BLaER1 (cell line): Measurements from ENCODE around the gene SLC7A6OS.

Experiments used
- H3K27ac ChIP-seq: shearing (Covaris generic); formaldehyde crosslinking; 2 replicates; pipeline ENCODE4 v1.8.1; 2022
- H3K27me3 ChIP-seq: shearing (Covaris generic); formaldehyde crosslinking; 2 replicates; pipeline ENCODE4 v1.8.1; 2022
- H3K36me3 ChIP-seq: shearing (Covaris generic); formaldehyde crosslinking; 2 replicates; pipeline ENCODE4 v1.8.1; 2022
- H3K4me1 ChIP-seq: shearing (Covaris generic); formaldehyde crosslinking; 2 replicates; pipeline ENCODE4 v1.8.1; 2022
- H3K4me2 ChIP-seq: shearing (Covaris generic); formaldehyde crosslinking; 2 replicates; pipeline ENCODE4 v1.8.1; 2022
- H3K4me3 ChIP-seq: shearing (Covaris generic); formaldehyde crosslinking; 2 replicates; pipeline ENCODE4 v1.8.1; 2022
- H3K9ac ChIP-seq: shearing (Covaris generic); formaldehyde crosslinking; 2 replicates; pipeline ENCODE4 v1.8.1; 2022
- H3K9me3 ChIP-seq: shearing (Covaris generic); formaldehyde crosslinking; 2 replicates; pipeline ENCODE4 v1.8.1; 2022
- H4K20me1 ChIP-seq: shearing (Covaris generic); formaldehyde crosslinking; 2 replicates; pipeline ENCODE4 v1.8.1; 2022
- Cebpa-rat ChIP-seq: shearing (Covaris generic); IDR thresholded peaks from 2 replicates; pipeline ENCODE4 v1.8.1; 2022

Gene SLC7A6OS

GRCh38 chr16:68354816-68355215, 44.1 kb upstream of the SLC7A6OS start:
- H3K9me3 ChIP-seq, result no peaks in the 10 kb centered on the region
- no peak for TF ChIP-seq Cebpa-rat
- H3K27me3 ChIP-seq, result no peaks in the 10 kb centered on the region
- no peak overlapping the region for H3K9ac ChIP-seq
- peaks cover 81% of the 10 kb centered on the region for H3K36me3 ChIP-seq
- peaks cover 90% of the 10 kb centered on the region for H3K4me1 ChIP-seq
- no peak overlapping the region for H3K4me3 ChIP-seq
- H3K27ac ChIP-seq, result no peak overlapping the region
- H4K20me1 ChIP-seq, result peaks cover 98% of the 10 kb centered on the region
- peak overlapping the region; percentile 96 for H3K4me2 ChIP-seq

GRCh38 chr16:68353366-68353765, 42.6 kb upstream of the SLC7A6OS start:
- H3K4me2 ChIP-seq, result no peak overlapping the region
- H3K4me1 ChIP-seq, result peaks cover 90% of the 10 kb centered on the region

GRCh38 chr16:68351991-68352431, 41.3 kb upstream of the SLC7A6OS start:
- Histone ChIP-seq H3K4me2 (peak overlapping the region; percentile 56), H3K9ac (no peak overlapping the region), H3K9me3 (no peaks in the 10 kb centered on the region), H3K36me3 (peaks cover 85% of the 10 kb centered on the region), H3K4me3 (no peak overlapping the region), H3K4me1 (peaks cover 90% of the 10 kb centered on the region), H3K27ac (no peak overlapping the region), H3K27me3 (no peaks in the 10 kb centered on the region), H4K20me1 (peaks cover 97% of the 10 kb centered on the region)
- no peak for TF ChIP-seq Cebpa-rat

More at GRCh38 chr16:68353366-68353765, 42.6 kb upstream of the SLC7A6OS start:
- no peak overlapping the region for H3K4me3 ChIP-seq
- H3K9ac ChIP-seq, result no peak overlapping the region
- TF ChIP-seq Cebpa-rat, result no peak
- no peak overlapping the region for H3K27ac ChIP-seq
- no peaks in the 10 kb centered on the region for H3K27me3 ChIP-seq
- peaks cover 97% of the 10 kb centered on the region for H4K20me1 ChIP-seq
- no peaks in the 10 kb centered on the region for H3K9me3 ChIP-seq
- H3K36me3 ChIP-seq, result peaks cover 90% of the 10 kb centered on the region

GRCh38 chr16:68351463-68351862, 40.7 kb upstream of the SLC7A6OS start:
- H3K4me1 ChIP-seq, result peaks cover 90% of the 10 kb centered on the region
- H3K9ac ChIP-seq, result no peak overlapping the region
- H4K20me1 ChIP-seq, result peaks cover 97% of the 10 kb centered on the region
- no peaks in the 10 kb centered on the region for H3K9me3 ChIP-seq
- H3K4me3 ChIP-seq, result no peak overlapping the region
- TF ChIP-seq Cebpa-rat, result no peak
- H3K4me2 ChIP-seq, result peak overlapping the region; percentile 56
- H3K27ac ChIP-seq, result 0 out of 2 replicates have a peak overlapping the region, but pooled peaks have one; percentile 20
- H3K27me3 ChIP-seq, result no peaks in the 10 kb centered on the region
- H3K36me3 ChIP-seq, result peaks cover 87% of the 10 kb centered on the region

GRCh38 chr16:68350813-68351350, 40.1 kb upstream of the SLC7A6OS start:
- H3K36me3 ChIP-seq, result peaks cover 93% of the 10 kb centered on the region
- no peak for TF ChIP-seq Cebpa-rat
- H3K4me1 ChIP-seq, result peaks cover 90% of the 10 kb centered on the region
- H3K9ac ChIP-seq, result no peak overlapping the region
- no peaks in the 10 kb centered on the region for H3K9me3 ChIP-seq
- no peaks in the 10 kb centered on the region for H3K27me3 ChIP-seq
- peak overlapping the region; percentile 56; the same call in 1 of the 2 replicates for H3K4me2 ChIP-seq
- peaks cover 97% of the 10 kb centered on the region for H4K20me1 ChIP-seq
- no peak overlapping the region for H3K4me3 ChIP-seq
- no peak overlapping the region for H3K27ac ChIP-seq

GRCh38 chr16:68349838-68350410, 39.2 kb upstream of the SLC7A6OS start:
- H4K20me1 ChIP-seq, result peaks cover 95% of the 10 kb centered on the region
- H3K36me3 ChIP-seq, result peaks cover 93% of the 10 kb centered on the region
- H3K4me2 ChIP-seq, result peak overlapping the region; percentile 69
- H3K4me3 ChIP-seq, result no peak overlapping the region
- H3K27ac ChIP-seq, result no peak overlapping the region
- TF ChIP-seq Cebpa-rat, result no peak
- peaks cover 90% of the 10 kb centered on the region for H3K4me1 ChIP-seq
- H3K27me3 ChIP-seq, result no peaks in the 10 kb centered on the region
- no peak overlapping the region for H3K9ac ChIP-seq
- no peaks in the 10 kb centered on the region for H3K9me3 ChIP-seq

- Histone ChIP-seq H3K27me3 (no peaks in the 10 kb centered on the region), H3K4me3 (no peak overlapping the region), H3K4me2 (peak overlapping the region; percentile 69), H3K4me1 (peaks cover 82% of the 10 kb centered on the region), H4K20me1 (peaks cover 85% of the 10 kb centered on the region), H3K27ac (no peak overlapping the region), H3K9me3 (no peaks in the 10 kb centered on the region), H3K9ac (0 out of 2 replicates have a peak overlapping the region, but pooled peaks have one; percentile 16), H3K36me3 (peaks cover 88% of the 10 kb centered on the region)
- no peak for TF ChIP-seq Cebpa-rat
Measured at GRCh38 chr16:68348639-68349445, 38.1 kb upstream of the SLC7A6OS start.

- TF ChIP-seq Cebpa-rat, result no peak
- H3K9me3 ChIP-seq, result no peaks in the 10 kb centered on the region
- H3K4me3 ChIP-seq, result no peak overlapping the region
- no peaks in the 10 kb centered on the region for H3K27me3 ChIP-seq
- H4K20me1 ChIP-seq, result peaks cover 72% of the 10 kb centered on the region
- H3K4me2 ChIP-seq, result peak overlapping the region; percentile 69
- no peak overlapping the region for H3K27ac ChIP-seq
- H3K36me3 ChIP-seq, result peaks cover 88% of the 10 kb centered on the region
- H3K9ac ChIP-seq, result peak overlapping the region; percentile 3; the same call in 1 of the 2 replicates
- H3K4me1 ChIP-seq, result peaks cover 75% of the 10 kb centered on the region
Measured at GRCh38 chr16:68347605-68348004, 36.9 kb upstream of the SLC7A6OS start.

GRCh38 chr16:68346892-68347480, 36.2 kb upstream of the SLC7A6OS start:
- peaks cover 88% of the 10 kb centered on the region for H3K36me3 ChIP-seq
- no peak for TF ChIP-seq Cebpa-rat

More at GRCh38 chr16:68346892-68347480, 36.2 kb upstream of the SLC7A6OS start:
- no peaks in the 10 kb centered on the region for H3K9me3 ChIP-seq
- no peak overlapping the region for H3K27ac ChIP-seq
- H3K9ac ChIP-seq, result peak overlapping the region; percentile 3; the same call in 1 of the 2 replicates
- H3K4me3 ChIP-seq, result no peak overlapping the region
- peaks cover 69% of the 10 kb centered on the region for H3K4me1 ChIP-seq
- peak overlapping the region; percentile 69 for H3K4me2 ChIP-seq
- peaks cover 66% of the 10 kb centered on the region for H4K20me1 ChIP-seq
- no peaks in the 10 kb centered on the region for H3K27me3 ChIP-seq
